Ishikawa (cell line): ENCODE results near the gene SNAI3.

ENCODE experiments used
- CEBPB ChIP-seq: IDR thresholded peaks from 2 replicates; pipeline ENCODE4 v1.6.1; 2012
- CREB1 ChIP-seq: IDR thresholded peaks from 2 replicates; pipeline ENCODE4 v1.6.1; 2012; ENCODE audit warnings: low read depth
- EGR1 ChIP-seq: IDR thresholded peaks from 2 replicates; pipeline ENCODE4 v1.6.1; 2012
- EP300 ChIP-seq: IDR thresholded peaks from 2 replicates; pipeline ENCODE4 v1.6.1; 2012; ENCODE audit warnings: borderline replicate concordance
- FOXM1 ChIP-seq: IDR thresholded peaks from 2 replicates; pipeline ENCODE4 v1.6.1; 2012; ENCODE audit warnings: low read depth, borderline replicate concordance
- MAX ChIP-seq: IDR thresholded peaks from 2 replicates; pipeline ENCODE4 v1.6.1; 2012
- NFIC ChIP-seq: IDR thresholded peaks from 2 replicates; pipeline ENCODE4 v1.6.1; 2012
- RAD21 ChIP-seq: IDR thresholded peaks from 2 replicates; pipeline ENCODE4 v1.6.1; 2012; ENCODE audit warnings: low read depth
- REST ChIP-seq: IDR thresholded peaks from 2 replicates; pipeline ENCODE4 v1.6.1; 2012; ENCODE audit warnings: low read depth, mild to moderate bottlenecking
- TAF1 ChIP-seq: IDR thresholded peaks from 2 replicates; pipeline ENCODE4 v1.6.1; 2012; ENCODE audit warnings: low read depth, mild to moderate bottlenecking
- TCF12 ChIP-seq: IDR thresholded peaks from 2 replicates; pipeline ENCODE4 v1.6.1; 2012; ENCODE audit warnings: low read depth
- TEAD4 ChIP-seq: IDR thresholded peaks from 2 replicates; pipeline ENCODE4 v1.6.1; 2012
- USF1 ChIP-seq: IDR thresholded peaks from 2 replicates; pipeline ENCODE4 v1.6.1; 2012
- YY1 ChIP-seq: IDR thresholded peaks from 2 replicates; pipeline ENCODE4 v1.6.1; 2012; ENCODE audit warnings: low read depth
- ZBTB7A ChIP-seq: IDR thresholded peaks from 2 replicates; pipeline ENCODE4 v1.6.1; 2012; ENCODE audit warnings: low read depth

The SNAI3 gene

GRCh38 chr16:88716601-88717001 is 30.3 kb upstream of the SNAI3 start:
- TF ChIP-seq EGR1 (no peak), YY1 (no peak), CREB1 (no peak), CEBPB (no peak), ZBTB7A (no peak), TAF1 (no peak), EP300 (no peak)

- TF ChIP-seq NFIC, result no peak
- TF ChIP-seq ZBTB7A, result no peak
- no peak for TF ChIP-seq TEAD4
- TF ChIP-seq FOXM1, result no peak
- TF ChIP-seq TCF12, result no peak
- TF ChIP-seq REST, result no peak
- no peak for TF ChIP-seq EGR1
- no peak for TF ChIP-seq MAX
- TF ChIP-seq USF1, result no peak
- TF ChIP-seq CEBPB, result no peak
These were observed 29.9 kb upstream of the SNAI3 start for GRCh38 chr16:88716201-88716600.

- TF ChIP-seq YY1 (no peak), ZBTB7A (no peak), FOXM1 (no peak), USF1 (no peak), RAD21 (no peak), MAX (no peak)
These were observed 29.2 kb upstream of the SNAI3 start for GRCh38 chr16:88715312-88716190.

- TF ChIP-seq REST (no peak), FOXM1 (no peak), EP300 (no peak), TEAD4 (no peak), NFIC (no peak), CREB1 (no peak), ZBTB7A (no peak), USF1 (no peak), MAX (no peak), CEBPB (no peak), TCF12 (no peak), TAF1 (no peak), EGR1 (no peak), YY1 (no peak), RAD21 (no peak)
These were observed 28.4 kb upstream of the SNAI3 start for GRCh38 chr16:88714420-88715302.
